ENCODE data around the gene SMARCC2.
"Not testable (repeated sequence)": the region's sequence is repeated elsewhere in the genome, so short reads cannot be mapped to it uniquely, and the experiment has no call there.

SMARCC2 gene

GRCh38 chr12:56127888-56128669, 61.2 kb downstream of the SMARCC2 start, which contains the start of gene ESYT1:
Gene ESYT1, plus strand, starts transcription at chr12:56128267. Its CDS starts 53 bp downstream, at chr12:56128320.
- H3K27ac ChIP-seq = peak within 1 kb of the TSS; percentile 81

GRCh38 chr12:56127485-56127887, 61.8 kb downstream of the SMARCC2 start:
- DNase-seq (ENCODE audit: low read depth, low spot score) = no peak
- H3K27ac ChIP-seq = peak overlapping the region; percentile 81

More at GRCh38 chr12:56127888-56128669, 61.2 kb downstream of the SMARCC2 start, which contains the start of gene ESYT1:
- peak; percentile 98 for DNase-seq (ENCODE audit: low read depth, low spot score)

GRCh38 chr12:56126732-56127239, 62.5 kb downstream of the SMARCC2 start:
- no peak for DNase-seq (ENCODE audit: low read depth, low spot score)

GRCh38 chr12:56124133-56124532, 65.2 kb downstream of the SMARCC2 start:
- H3K27ac ChIP-seq = no peak overlapping the region

More at GRCh38 chr12:56126732-56127239, 62.5 kb downstream of the SMARCC2 start:
- peak overlapping the region; percentile 81 for H3K27ac ChIP-seq

GRCh38 chr12:56122637-56123036, 66.6 kb downstream of the SMARCC2 start:
- no peak for DNase-seq (ENCODE audit: low read depth, low spot score)
- H3K27ac ChIP-seq = no peak overlapping the region

More at GRCh38 chr12:56124133-56124532, 65.2 kb downstream of the SMARCC2 start:
- no peak for DNase-seq (ENCODE audit: low read depth, low spot score)

GRCh38 chr12:56121204-56121870, 67.9 kb downstream of the SMARCC2 start:
- no peak overlapping the region for H3K27ac ChIP-seq
- no peak for DNase-seq (ENCODE audit: low read depth, low spot score)

GRCh38 chr12:56120158-56120846, 69.0 kb downstream of the SMARCC2 start:
- DNase-seq (ENCODE audit: low read depth, low spot score) = no peak
- peak overlapping the region; percentile 93 for H3K27ac ChIP-seq

GRCh38 chr12:56119361-56119796, 69.9 kb downstream of the SMARCC2 start:
- peak; percentile 44 for DNase-seq (ENCODE audit: low read depth, low spot score)
- peak overlapping the region; percentile 93 for H3K27ac ChIP-seq

- peak overlapping the region; percentile 93 for H3K27ac ChIP-seq
- DNase-seq (ENCODE audit: low read depth, low spot score) = no peak
These were observed 70.5 kb downstream of the SMARCC2 start for GRCh38 chr12:56118688-56119357.

GRCh38 chr12:56117778-56118687, 71.2 kb downstream of the SMARCC2 start, which contains the start of gene ZC3H10:
Gene ZC3H10, plus strand, starts transcription at chr12:56118266. Its CDS starts 2,297 bp downstream, at chr12:56120563.
- peak within 1 kb of the TSS; percentile 93 for H3K27ac ChIP-seq
- peak; percentile 98 for DNase-seq (ENCODE audit: low read depth, low spot score)

- not testable (repeated sequence) for DNase-seq (ENCODE audit: low read depth, low spot score)
- H3K27ac ChIP-seq = peak overlapping the region; percentile 93
These were observed 72.1 kb downstream of the SMARCC2 start for GRCh38 chr12:56117082-56117706.

GRCh38 chr12:56116267-56117081, 72.8 kb downstream of the SMARCC2 start, which contains the start of gene RPL41:
Gene RPL41, plus strand, starts transcription at chr12:56116633.
- peak within 1 kb of the TSS; percentile 93 for H3K27ac ChIP-seq
- peak; percentile 66 for DNase-seq (ENCODE audit: low read depth, low spot score)

GRCh38 chr12:56115329-56115728, 74.0 kb downstream of the SMARCC2 start:
- peak overlapping the region; percentile 93 for H3K27ac ChIP-seq
- no peak for DNase-seq (ENCODE audit: low read depth, low spot score)

GRCh38 chr12:56114084-56114483, 75.2 kb downstream of the SMARCC2 start:
- peak overlapping the region; percentile 93 for H3K27ac ChIP-seq

More at GRCh38 chr12:56114084-56114483, 75.2 kb downstream of the SMARCC2 start:
- no peak for DNase-seq (ENCODE audit: low read depth, low spot score)

All from epithelial cell of prostate (primary cell).